BLaER1 treated with 17β-estradiol and CSF1 and Interleukin-3, amounts not matched to agents 10 nM and 100 nM (cell line): ENCODE data around the gene MYO5B.

ENCODE experiments used
- H3K27ac ChIP-seq, 11 experiments: shearing (Covaris generic); formaldehyde crosslinking; 2 replicates each; pipeline ENCODE4 v1.8.1; 2022
- H3K27me3 ChIP-seq, 11 experiments: shearing (Covaris generic); formaldehyde crosslinking; 2 replicates each; pipeline ENCODE4 v1.8.1; 2022
- H3K36me3 ChIP-seq, 11 experiments: shearing (Covaris generic); formaldehyde crosslinking; 2 replicates each; pipeline ENCODE4 v1.8.1; 2022
- H3K4me1 ChIP-seq, 10 experiments: shearing (Covaris generic); formaldehyde crosslinking; 2 replicates each; pipeline ENCODE4 v1.8.1; 2022
- H3K4me2 ChIP-seq, 11 experiments: shearing (Covaris generic); formaldehyde crosslinking; 2 replicates each; pipeline ENCODE4 v1.8.1; 2022
- H3K4me3 ChIP-seq, 10 experiments: shearing (Covaris generic); formaldehyde crosslinking; 2 replicates each; pipeline ENCODE4 v1.8.1; 2022
- H3K9ac ChIP-seq, 11 experiments: shearing (Covaris generic); formaldehyde crosslinking; 2 replicates each; pipeline ENCODE4 v1.8.1; 2022
- H3K9me3 ChIP-seq, 11 experiments: shearing (Covaris generic); formaldehyde crosslinking; replicated peaks in 1 of 11; 2 replicates each; pipeline ENCODE4 v1.8.1; 2022
- H4K20me1 ChIP-seq, 11 experiments: shearing (Covaris generic); formaldehyde crosslinking; 2 replicates each; pipeline ENCODE4 v1.8.1; 2022
- Cebpa-rat ChIP-seq, 11 experiments: shearing (Covaris generic); IDR thresholded peaks; 2 replicates each; pipeline ENCODE4 v1.8.1; 2022

The MYO5B gene

GRCh38 chr18:49849331-49850217 is 345.4 kb downstream of the MYO5B start:
- Histone ChIP-seq H3K9ac (no peak overlapping the region), H3K27me3 (no peaks in the 10 kb centered on the region), H3K36me3 (no peaks in the 10 kb centered on the region), H3K4me3 (no peak overlapping the region), H3K4me1 (peaks cover 4 to 20% (median 12%) of the 10 kb centered on the region in 10 experiments; a peak in 14 of 20 replicates), H3K4me2 (peak overlapping the region in 3 of 11 experiments; percentile 4 to 37 (median 37); a peak in 4 of 22 replicates), H3K27ac (no peak overlapping the region), H3K9me3 (no peaks in the 10 kb centered on the region), H4K20me1 (no peaks in the 10 kb centered on the region; a peak in 1 of 22 replicates)
- TF ChIP-seq Cebpa-rat (IDR thresholded peaks at IDR 0.05), result no peak

DNA sequence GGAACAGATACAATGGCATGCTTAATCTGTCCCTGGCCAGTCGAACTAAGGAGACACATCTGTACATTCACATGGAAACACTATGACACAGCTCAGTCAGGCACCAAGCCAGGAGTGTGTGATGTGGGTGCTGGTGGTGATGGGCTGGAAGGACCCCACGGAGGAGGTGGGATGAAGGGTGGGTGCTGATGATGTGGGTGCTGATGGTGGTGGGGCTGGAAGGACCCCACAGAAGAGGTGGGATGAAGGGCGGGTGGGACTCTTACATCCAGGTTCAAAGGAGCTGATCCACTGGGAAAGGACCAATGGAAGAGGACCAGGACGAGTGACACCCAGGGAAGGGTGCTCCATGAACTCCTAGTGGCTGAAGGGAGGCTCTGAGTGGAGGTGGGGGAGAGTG is 346.8 kb downstream of the MYO5B start:
- Histone ChIP-seq H3K4me3 (no peak overlapping the region), H3K36me3 (no peaks in the 10 kb centered on the region), H3K9me3 (no peaks in the 10 kb centered on the region), H4K20me1 (no peaks in the 10 kb centered on the region; a peak in 1 of 22 replicates), H3K9ac (no peak overlapping the region), H3K27me3 (no peaks in the 10 kb centered on the region), H3K27ac (no peak overlapping the region), H3K4me2 (no peak overlapping the region), H3K4me1 (peaks cover 4 to 20% (median 14%) of the 10 kb centered on the region in 10 experiments; a peak in 14 of 20 replicates)
- no peak for TF ChIP-seq Cebpa-rat (IDR thresholded peaks at IDR 0.05)

- Histone ChIP-seq H4K20me1 (no peaks in the 10 kb centered on the region), H3K4me3 (no peak overlapping the region), H3K36me3 (no peaks in the 10 kb centered on the region), H3K4me1 (peaks cover 4 to 20% (median 14%) of the 10 kb centered on the region in 10 experiments; a peak in 14 of 20 replicates), H3K4me2 (peak overlapping the region in 7 of 11 experiments; percentile 32 to 62 (median 44); a peak in 13 of 22 replicates), H3K27me3 (no peaks in the 10 kb centered on the region), H3K27ac (no peak overlapping the region), H3K9ac (no peak overlapping the region), H3K9me3 (no peaks in the 10 kb centered on the region)
- no peak for TF ChIP-seq Cebpa-rat (IDR thresholded peaks at IDR 0.05)
These were observed 347.4 kb downstream of the MYO5B start for GRCh38 chr18:49847524-49847923.

- no peak overlapping the region for H3K9ac ChIP-seq
- no peaks in the 10 kb centered on the region for H3K36me3 ChIP-seq
- H4K20me1 ChIP-seq, result no peaks in the 10 kb centered on the region
- no peaks in the 10 kb centered on the region for H3K9me3 ChIP-seq
- no peaks in the 10 kb centered on the region for H3K27me3 ChIP-seq
- no peak overlapping the region for H3K27ac ChIP-seq
- TF ChIP-seq Cebpa-rat (IDR thresholded peaks at IDR 0.05), result no peak
- H3K4me2 ChIP-seq, result peak overlapping the region in 9 of 11 experiments; percentile 7 to 62 (median 40); a peak in 15 of 22 replicates
- H3K4me3 ChIP-seq, result no peak overlapping the region
- H3K4me1 ChIP-seq, result peaks cover 4 to 20% (median 14%) of the 10 kb centered on the region in 10 experiments; a peak in 14 of 20 replicates
These were observed 348.1 kb downstream of the MYO5B start for GRCh38 chr18:49846718-49847470.

DNA sequence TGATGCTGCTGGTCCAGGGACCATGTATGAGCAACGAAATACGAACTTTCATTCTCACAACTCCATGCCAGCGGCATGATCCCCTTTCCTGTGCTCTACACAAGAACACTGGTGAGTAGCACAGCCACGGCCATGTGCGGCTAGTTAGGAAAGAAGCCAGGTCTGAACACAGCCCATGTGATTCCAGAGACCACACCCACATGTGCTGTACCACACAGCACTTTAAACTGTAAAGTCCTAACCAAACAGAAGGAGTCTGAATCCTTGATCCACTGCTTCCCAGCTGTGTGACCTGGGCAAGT is 348.6 kb downstream of the MYO5B start:
- TF ChIP-seq Cebpa-rat (IDR thresholded peaks at IDR 0.05), result no peak
- no peak overlapping the region for H3K4me3 ChIP-seq
- peak overlapping the region in 3 of 11 experiments; percentile 40 to 46 (median 44); a peak in 4 of 22 replicates for H3K4me2 ChIP-seq
- no peaks in the 10 kb centered on the region; a peak in 1 of 22 replicates for H4K20me1 ChIP-seq
- no peaks in the 10 kb centered on the region for H3K9me3 ChIP-seq
- no peaks in the 10 kb centered on the region for H3K27me3 ChIP-seq
- peaks cover 4 to 20% (median 14%) of the 10 kb centered on the region in 10 experiments; a peak in 14 of 20 replicates for H3K4me1 ChIP-seq
- H3K36me3 ChIP-seq, result no peaks in the 10 kb centered on the region
- no peak overlapping the region for H3K27ac ChIP-seq
- H3K9ac ChIP-seq, result no peak overlapping the region

- no peak overlapping the region for H3K27ac ChIP-seq
- peaks cover 4 to 20% (median 14%) of the 10 kb centered on the region in 10 experiments; a peak in 14 of 20 replicates for H3K4me1 ChIP-seq
- H3K4me2 ChIP-seq, result no peak overlapping the region
- H3K4me3 ChIP-seq, result no peak overlapping the region
- no peak for TF ChIP-seq Cebpa-rat (IDR thresholded peaks at IDR 0.05)
- no peak overlapping the region for H3K9ac ChIP-seq
- no peaks in the 10 kb centered on the region; a peak in 1 of 22 replicates for H4K20me1 ChIP-seq
- no peaks in the 10 kb centered on the region for H3K9me3 ChIP-seq
- no peaks in the 10 kb centered on the region for H3K36me3 ChIP-seq
- no peaks in the 10 kb centered on the region for H3K27me3 ChIP-seq
These were observed 349.2 kb downstream of the MYO5B start for GRCh38 chr18:49845629-49846360.

DNA sequence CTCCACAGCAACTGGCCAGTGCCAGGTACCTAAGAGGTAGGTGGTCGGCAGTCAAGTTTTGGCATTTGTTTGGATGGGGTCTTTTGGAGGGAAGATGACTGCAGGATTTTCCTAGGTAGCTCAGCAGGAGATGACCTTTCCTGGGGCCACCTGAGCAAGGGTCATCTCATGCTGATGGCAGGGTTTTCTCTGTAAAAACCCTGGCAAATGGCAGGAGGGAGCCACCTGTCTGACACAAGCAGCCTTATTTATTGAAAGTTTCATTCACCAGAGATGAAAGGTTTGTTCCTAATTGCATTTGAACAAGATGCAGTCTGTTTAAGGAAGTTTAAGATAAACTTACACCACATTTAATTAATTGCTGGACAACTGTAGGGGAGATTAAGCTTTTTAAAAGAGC is 350.0 kb downstream of the MYO5B start:
- Histone ChIP-seq H3K4me2 (no peak overlapping the region), H3K4me3 (no peak overlapping the region), H3K4me1 (peaks cover 4 to 19% (median 14%) of the 10 kb centered on the region in 10 experiments; a peak in 14 of 20 replicates), H3K27me3 (no peaks in the 10 kb centered on the region), H3K27ac (no peak overlapping the region), H3K9me3 (no peaks in the 10 kb centered on the region), H4K20me1 (no peaks in the 10 kb centered on the region; a peak in 1 of 22 replicates), H3K36me3 (no peaks in the 10 kb centered on the region), H3K9ac (no peak overlapping the region)
- no peak for TF ChIP-seq Cebpa-rat (IDR thresholded peaks at IDR 0.05)

DNA sequence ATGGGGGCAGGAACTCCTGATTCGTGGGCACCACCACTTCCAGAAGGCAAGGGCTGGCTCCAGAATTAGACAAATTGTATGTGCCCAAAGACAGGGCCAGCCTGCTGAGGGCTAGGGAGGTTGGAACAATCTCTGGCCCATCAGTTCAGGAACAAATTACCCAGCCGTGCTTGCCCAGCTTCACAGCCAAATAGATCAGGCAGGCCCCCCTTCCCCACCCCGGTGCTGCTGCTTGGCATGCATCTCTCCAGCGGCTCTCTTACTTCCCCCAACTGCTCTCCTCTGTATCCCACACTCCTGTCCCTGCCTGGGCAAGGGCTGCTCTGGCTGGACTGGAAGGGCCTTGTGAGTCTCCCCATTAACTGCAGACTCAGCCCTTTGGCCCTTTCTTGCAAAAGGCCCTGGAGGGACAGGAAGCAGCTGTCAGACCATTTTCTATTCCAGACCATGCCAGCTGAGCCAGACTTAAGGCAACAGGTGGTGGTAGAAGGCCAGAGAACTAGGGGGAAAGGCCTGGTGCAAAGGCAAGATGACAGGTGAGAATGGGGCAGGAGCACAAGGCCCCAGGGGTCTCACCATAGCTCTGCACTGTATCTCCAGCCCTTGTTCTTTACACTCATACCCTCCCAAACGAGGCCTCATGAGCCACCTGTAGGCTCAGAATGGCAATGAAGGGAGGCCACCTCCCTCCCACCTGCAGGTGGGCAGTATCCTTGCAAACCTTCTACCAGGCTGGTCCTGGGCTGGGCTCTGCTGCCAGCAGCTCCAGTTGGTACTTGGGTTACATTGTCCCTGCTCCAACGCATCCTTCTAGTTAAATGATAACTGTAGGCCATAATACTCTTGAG is 350.9 kb downstream of the MYO5B start:
- no peaks in the 10 kb centered on the region; a peak in 1 of 22 replicates for H4K20me1 ChIP-seq
- H3K9me3 ChIP-seq, result no peaks in the 10 kb centered on the region
- no peaks in the 10 kb centered on the region for H3K36me3 ChIP-seq
- H3K9ac ChIP-seq, result no peak overlapping the region
- H3K27ac ChIP-seq, result no peak overlapping the region
- no peak overlapping the region for H3K4me2 ChIP-seq
- H3K4me3 ChIP-seq, result no peak overlapping the region
- peaks cover 0 to 16% (median 12%) of the 10 kb centered on the region in 10 experiments; a peak in 12 of 20 replicates for H3K4me1 ChIP-seq
- no peaks in the 10 kb centered on the region for H3K27me3 ChIP-seq
- TF ChIP-seq Cebpa-rat (IDR thresholded peaks at IDR 0.05), result no peak
